Activated CD4-positive, alpha-beta T cell treated with anti-CD3 and anti-CD28 coated beads for 48 hours (primary cell): Measurements from ENCODE around the gene B9D2.
"Not testable (repeated sequence)": the region's sequence is repeated elsewhere in the genome, so short reads cannot be mapped to it uniquely, and the experiment has no call there.

Source experiments
- DNase-seq: peaks from one replicate; pipeline ENCODE4 v3.0.0-alpha.2; 2020

B9D2 gene

GRCh38 chr19:41363753-41364523 is at the start of gene B9D2:
B9D2 (minus strand) TSS chr19:41364149; CDS start chr19:41363519, 630 bp downstream.
- peak; percentile 98 for DNase-seq

- no peak for DNase-seq
Observed at GRCh38 chr19:41412953-41413352, 49.0 kb upstream of the B9D2 start.

- DNase-seq: no peak
Observed at GRCh38 chr19:41411968-41412265, 48.0 kb upstream of the B9D2 start.

GRCh38 chr19:41411100-41411967 is 47.4 kb upstream of the B9D2 start:
- no peak for DNase-seq

- DNase-seq: no peak
Observed at GRCh38 chr19:41410336-41411054, 46.5 kb upstream of the B9D2 start.

GRCh38 chr19:41409288-41409687 is 45.3 kb upstream of the B9D2 start:
- DNase-seq: no peak

GRCh38 chr19:41408846-41409245 is 44.9 kb upstream of the B9D2 start:
- DNase-seq: not testable (repeated sequence)

GRCh38 chr19:41408256-41408655 is 44.3 kb upstream of the B9D2 start:
- DNase-seq: no peak

- DNase-seq: no peak
Observed at GRCh38 chr19:41407271-41407670, 43.3 kb upstream of the B9D2 start.

GRCh38 chr19:41405776-41406175 is 41.8 kb upstream of the B9D2 start:
- DNase-seq: no peak

GRCh38 chr19:41403181-41403970 is 39.4 kb upstream of the B9D2 start:
- no peak for DNase-seq

- DNase-seq: no peak
Observed at GRCh38 chr19:41402010-41402409, 38.1 kb upstream of the B9D2 start.

GRCh38 chr19:41401483-41401882 is 37.5 kb upstream of the B9D2 start:
- no peak for DNase-seq

GRCh38 chr19:41399525-41399924 is 35.6 kb upstream of the B9D2 start:
- no peak for DNase-seq

GRCh38 chr19:41399091-41399490 is 35.1 kb upstream of the B9D2 start:
- DNase-seq: no peak

- no peak for DNase-seq
Observed at GRCh38 chr19:41398598-41398997, 34.6 kb upstream of the B9D2 start.

- no peak for DNase-seq
Observed at GRCh38 chr19:41398050-41398418, 34.1 kb upstream of the B9D2 start.

- peak; percentile 99 for DNase-seq
Observed at GRCh38 chr19:41397086-41398049, 33.4 kb upstream of the B9D2 start, which contains the start of the genes BCKDHA and EXOSC5. BCKDHA (plus strand) TSS chr19:41397818; CDS start chr19:41397828, 10 bp downstream. EXOSC5 (minus strand) TSS chr19:41397359; CDS start chr19:41397328, 31 bp downstream.

- DNase-seq: no peak
Observed at GRCh38 chr19:41395355-41395754, 31.4 kb upstream of the B9D2 start.

GRCh38 chr19:41392775-41393174 is 28.8 kb upstream of the B9D2 start:
- no peak for DNase-seq

GRCh38 chr19:41391618-41392017 is 27.7 kb upstream of the B9D2 start:
- no peak for DNase-seq
